ENCODE results near the gene TOR1B. TPM values are rescaled to one million over a fixed set of nuclear protein-coding genes. Genes with fewer than 3 reads are reported as not detected.

The TOR1B gene
- total RNA-seq, 1 experiment from 2014 or later: 19.0 TPM

- H3K27me3 ChIP-seq (ENCODE audit: insufficient read depth, low read length): no peaks in the 10 kb centered on the region
- ATAC-seq (peak; percentile 13; the same call in 1 of the 2 replicates), DNase-seq (ENCODE audit: low read depth, low spot score) (no peak)
- no peaks in the 10 kb centered on the region for H4K20me1 ChIP-seq (ENCODE audit: insufficient read depth)
- TF ChIP-seq EZH2phosphoT487 (IDR thresholded peaks at IDR 0.05; ENCODE audit: borderline replicate concordance) (no peak), YY1 (IDR thresholded peaks at IDR 0.05; ENCODE audit: extremely low read depth, insufficient replicate concordance, low read depth, low read length) (no peak), JUND (IDR thresholded peaks at IDR 0.05) (no peak), POLR2A (IDR thresholded peaks at IDR 0.05; ENCODE audit: borderline replicate concordance, extremely low read depth, insufficient read depth, insufficient read length) (no peak), MAX (IDR thresholded peaks at IDR 0.05) (no peak)
- TF ChIP-seq, protein P1, sequence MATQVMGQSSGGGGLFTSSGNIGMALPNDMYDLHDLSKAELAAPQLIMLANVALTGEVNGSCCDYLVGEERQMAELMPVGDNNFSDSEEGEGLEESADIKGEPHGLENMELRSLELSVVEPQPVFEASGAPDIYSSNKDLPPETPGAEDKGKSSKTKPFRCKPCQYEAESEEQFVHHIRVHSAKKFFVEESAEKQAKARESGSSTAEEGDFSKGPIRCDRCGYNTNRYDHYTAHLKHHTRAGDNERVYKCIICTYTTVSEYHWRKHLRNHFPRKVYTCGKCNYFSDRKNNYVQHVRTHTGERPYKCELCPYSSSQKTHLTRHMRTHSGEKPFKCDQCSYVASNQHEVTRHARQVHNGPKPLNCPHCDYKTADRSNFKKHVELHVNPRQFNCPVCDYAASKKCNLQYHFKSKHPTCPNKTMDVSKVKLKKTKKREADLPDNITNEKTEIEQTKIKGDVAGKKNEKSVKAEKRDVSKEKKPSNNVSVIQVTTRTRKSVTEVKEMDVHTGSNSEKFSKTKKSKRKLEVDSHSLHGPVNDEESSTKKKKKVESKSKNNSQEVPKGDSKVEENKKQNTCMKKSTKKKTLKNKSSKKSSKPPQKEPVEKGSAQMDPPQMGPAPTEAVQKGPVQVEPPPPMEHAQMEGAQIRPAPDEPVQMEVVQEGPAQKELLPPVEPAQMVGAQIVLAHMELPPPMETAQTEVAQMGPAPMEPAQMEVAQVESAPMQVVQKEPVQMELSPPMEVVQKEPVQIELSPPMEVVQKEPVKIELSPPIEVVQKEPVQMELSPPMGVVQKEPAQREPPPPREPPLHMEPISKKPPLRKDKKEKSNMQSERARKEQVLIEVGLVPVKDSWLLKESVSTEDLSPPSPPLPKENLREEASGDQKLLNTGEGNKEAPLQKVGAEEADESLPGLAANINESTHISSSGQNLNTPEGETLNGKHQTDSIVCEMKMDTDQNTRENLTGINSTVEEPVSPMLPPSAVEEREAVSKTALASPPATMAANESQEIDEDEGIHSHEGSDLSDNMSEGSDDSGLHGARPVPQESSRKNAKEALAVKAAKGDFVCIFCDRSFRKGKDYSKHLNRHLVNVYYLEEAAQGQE (IDR thresholded peaks at IDR 0.05; ENCODE audit: low read depth): no peak
- H3K4me3 ChIP-seq (replicated peaks in 1 of 2; ENCODE audit: low read depth in 1 of 2, low read length in 2 of 2): peak overlapping the region in 1 of 2 experiments; percentile 38; a peak in 1 of 4 replicates
- RAD21 ChIA-PET (ENCODE audit: low non-redundant PET in 1 of 2, low total read pairs in 2 of 2, uncharacterized antibody in 2 of 2, unreplicated experiment in 2 of 2): no interaction called here
- CTCF ChIA-PET: no interaction called here
- peak overlapping the region; percentile 28; the same call in 1 of the 2 replicates for H3K9ac ChIP-seq (ENCODE audit: low read length)
- H3K27ac ChIP-seq (ENCODE audit: low read depth, low read length): peak overlapping the region; percentile 63
- POLR2A ChIA-PET: interaction anchor here (0.7 kb wide), 1 partner anchor 26 kb away, joined by 3 read pairs; no protein-coding TSS in a partner anchor
- peaks cover 26 to 32% of the 10 kb centered on the region in 2 experiments for H3K4me1 ChIP-seq (ENCODE audit: control insufficient read depth in 1 of 2, insufficient read depth in 2 of 2, low read length in 2 of 2)
- intact Hi-C loops (cut with micrococcal nuclease): no loop called here
- peak overlapping the region; percentile 74 for H3K4me2 ChIP-seq (ENCODE audit: low read length)
- H3K9me2 ChIP-seq (ENCODE audit: insufficient read depth): no peaks in the 10 kb centered on the region
- H2AFZ ChIP-seq (ENCODE audit: low read depth, low read length, poor library complexity, severe bottlenecking): no peak overlapping the region
- no TSS peak for BruUV-seq (replicated peaks)
- H3K36me3 ChIP-seq (ENCODE audit: control insufficient read depth in 1 of 2, insufficient read depth in 2 of 2, low read length in 2 of 2): no peaks in the 10 kb centered on the region
- no peaks in the 10 kb centered on the region for H3K79me2 ChIP-seq (ENCODE audit: insufficient read depth, low read length)
- no peaks in the 10 kb centered on the region for H3K9me3 ChIP-seq (ENCODE audit: control insufficient read depth in 1 of 2, insufficient read depth in 1 of 2, low read depth in 1 of 2, low read length in 2 of 2)
These were observed 39.7 kb upstream of the TOR1B start for GRCh38 chr9:129762985-129763926.
